HG03064 (cell line): ENCODE data around the gene YJEFN3.

Experiments
- ATAC-seq: cut with Tn5 transposase; IDR thresholded peaks from one replicate; pipeline ENCODE4 v1.9.1; 2021; ENCODE audit warnings: low read depth; ENCODE audit not compliant: unreplicated experiment

The YJEFN3 gene, protein sequence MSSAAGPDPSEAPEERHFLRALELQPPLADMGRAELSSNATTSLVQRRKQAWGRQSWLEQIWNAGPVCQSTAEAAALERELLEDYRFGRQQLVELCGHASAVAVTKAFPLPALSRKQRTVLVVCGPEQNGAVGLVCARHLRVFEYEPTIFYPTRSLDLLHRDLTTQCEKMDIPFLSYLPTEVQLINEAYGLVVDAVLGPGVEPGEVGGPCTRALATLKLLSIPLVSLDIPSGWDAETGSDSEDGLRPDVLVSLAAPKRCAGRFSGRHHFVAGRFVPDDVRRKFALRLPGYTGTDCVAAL

DNA sequence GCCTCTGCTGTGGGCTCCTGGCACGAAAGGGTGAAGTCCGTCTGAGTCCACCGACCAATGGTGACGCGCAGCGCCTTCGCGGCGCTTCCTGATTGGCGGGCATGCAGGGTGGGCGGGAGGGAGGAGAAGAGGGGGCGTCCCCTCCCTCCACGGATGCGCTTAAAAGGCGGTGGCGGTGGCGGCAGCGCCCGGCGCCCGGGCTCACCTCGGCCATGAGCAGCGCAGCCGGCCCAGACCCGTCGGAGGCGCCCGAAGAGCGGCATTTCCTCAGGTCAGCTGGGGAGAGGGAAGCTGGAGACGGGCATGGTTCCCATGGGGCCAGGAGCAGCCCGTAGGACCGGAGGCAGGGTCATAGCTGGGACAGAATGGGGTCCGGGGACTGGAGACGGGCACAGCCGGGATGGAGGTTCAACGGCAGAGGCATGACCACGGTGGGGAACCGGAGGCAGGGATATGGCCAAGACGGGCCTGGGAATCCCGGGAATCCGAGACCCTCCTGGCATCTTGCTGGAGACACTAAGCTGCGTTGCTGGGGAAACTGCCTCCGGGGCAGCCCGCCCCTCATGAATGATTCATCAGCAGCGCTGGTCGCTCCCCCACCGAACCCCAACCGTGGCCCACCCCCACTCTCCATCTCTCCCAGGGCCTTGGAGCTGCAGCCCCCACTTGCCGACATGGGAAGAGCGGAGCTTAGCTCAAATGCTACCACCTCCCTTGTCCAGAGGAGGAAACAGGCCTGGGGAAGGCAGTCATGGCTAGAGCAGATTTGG is at the start of gene YJEFN3:
YJEFN3 (plus strand) TSS at position 191 of the 770 bp plus-strand sequence; CDS start at position 213, 22 bp downstream.
- no peak for ATAC-seq

DNA sequence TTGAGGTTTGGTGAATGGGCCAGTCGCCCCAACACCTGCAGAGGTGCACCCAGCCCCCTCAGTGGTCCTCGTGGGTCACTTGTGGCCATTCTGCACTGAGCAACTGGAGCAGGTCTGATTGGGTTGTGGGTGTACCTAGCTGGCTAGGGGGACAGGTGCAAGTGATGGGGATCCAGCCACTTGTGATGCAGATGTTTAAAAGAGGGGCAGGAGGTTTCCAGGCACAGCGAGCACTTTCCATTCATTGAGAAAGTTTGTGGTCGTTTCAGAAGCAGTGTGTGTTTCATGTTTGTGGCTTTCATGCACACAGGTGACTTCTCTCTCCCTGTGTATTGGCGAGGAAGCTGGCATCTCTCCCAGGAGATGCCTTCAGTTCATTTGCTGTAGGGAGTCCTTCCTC is 48.0 kb upstream of the YJEFN3 start:
- ATAC-seq = no peak

DNA sequence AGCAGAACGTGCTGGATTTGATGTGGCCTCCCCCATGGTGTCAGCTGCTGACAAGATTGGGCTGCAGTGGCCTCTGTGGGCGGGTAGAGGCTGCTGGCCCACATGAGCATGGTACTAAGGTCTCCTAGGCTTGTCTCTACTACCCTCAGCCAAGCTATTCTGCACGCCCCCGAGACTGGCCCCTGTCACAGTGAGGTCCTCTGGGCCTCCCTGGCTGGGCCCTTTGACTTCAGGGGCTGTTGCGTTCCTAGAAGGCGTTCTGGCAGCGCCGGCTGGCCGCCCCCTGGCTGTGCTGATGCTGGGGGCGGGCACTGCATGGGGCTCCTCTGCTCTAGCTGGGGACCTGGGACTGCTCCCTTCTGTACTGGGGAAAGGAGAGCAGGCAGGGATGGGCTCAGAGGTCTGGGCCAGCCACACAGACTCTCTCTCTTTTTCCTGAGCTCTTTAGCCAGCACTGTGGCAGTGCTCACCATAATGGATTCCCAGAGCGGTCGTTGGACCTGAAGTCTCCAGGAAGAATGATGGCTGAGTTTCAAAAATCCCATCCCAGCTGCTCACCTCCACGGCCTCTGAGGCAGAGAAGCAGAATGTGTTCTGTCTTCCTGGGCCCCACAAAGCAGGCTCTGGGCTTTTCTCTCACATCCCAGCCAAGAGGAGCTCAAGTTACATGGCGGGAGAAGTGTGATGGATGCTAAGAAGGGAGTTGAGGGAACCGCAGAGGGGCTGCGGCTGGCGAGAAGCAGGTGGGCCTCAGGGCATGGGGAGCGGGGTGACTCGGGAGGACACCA is 45.7 kb upstream of the YJEFN3 start:
- no peak for ATAC-seq

DNA sequence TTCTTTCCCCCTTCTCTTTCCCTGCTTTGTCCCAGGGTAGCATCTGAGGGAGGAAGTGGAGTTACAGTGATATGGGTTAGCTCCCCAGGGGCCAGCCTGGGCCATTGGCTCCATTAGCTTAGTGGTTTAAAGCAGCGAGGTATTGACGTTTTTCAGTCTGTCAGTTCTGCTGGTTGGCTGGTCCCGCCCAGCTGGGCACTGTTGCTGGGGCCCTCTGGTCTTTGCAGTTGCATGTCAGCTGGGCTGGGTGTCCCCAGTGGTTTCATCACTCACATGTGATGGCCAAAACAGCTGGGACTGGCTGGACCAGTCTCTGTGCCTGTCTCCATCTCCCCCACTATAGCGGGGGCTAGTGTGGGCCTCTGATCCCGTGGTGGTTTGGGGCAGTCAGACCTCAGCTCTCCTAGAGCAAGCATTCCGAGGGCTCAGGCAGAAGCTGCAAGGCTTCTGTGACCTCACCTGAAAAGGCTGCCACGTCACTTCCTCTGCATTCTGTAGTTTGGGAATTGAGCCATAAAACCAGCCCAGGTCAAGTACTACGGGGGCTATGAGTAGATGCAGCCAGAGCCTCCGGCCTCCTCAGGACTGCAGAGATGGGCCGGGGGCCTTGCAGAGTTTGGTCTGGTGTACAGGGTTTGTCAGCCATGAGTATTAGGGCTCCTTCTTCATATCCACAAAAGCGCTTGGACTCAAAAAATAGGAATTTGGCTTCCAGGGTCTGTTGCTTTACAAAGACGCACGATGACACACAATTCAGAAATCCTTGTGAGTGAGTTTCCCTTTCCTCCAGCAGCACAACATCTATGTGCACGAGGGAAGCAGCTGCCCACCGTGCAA is 43.3 kb upstream of the YJEFN3 start:
- no peak for ATAC-seq

DNA sequence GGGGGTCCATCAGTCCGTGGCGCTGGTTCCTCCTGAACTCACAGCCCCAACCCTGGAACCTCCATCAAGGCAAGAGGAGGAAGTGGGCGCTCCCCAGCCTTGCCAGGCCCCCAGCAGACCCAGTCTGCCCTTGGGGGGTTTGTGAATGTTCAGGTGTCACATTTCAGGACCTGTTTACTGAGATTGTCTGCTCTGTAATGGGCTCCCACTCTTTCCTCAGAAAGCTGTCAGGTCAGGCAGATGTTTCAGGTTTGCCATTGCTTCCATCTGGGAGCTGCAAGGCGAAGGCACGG is 42.8 kb upstream of the YJEFN3 start:
- no peak for ATAC-seq

DNA sequence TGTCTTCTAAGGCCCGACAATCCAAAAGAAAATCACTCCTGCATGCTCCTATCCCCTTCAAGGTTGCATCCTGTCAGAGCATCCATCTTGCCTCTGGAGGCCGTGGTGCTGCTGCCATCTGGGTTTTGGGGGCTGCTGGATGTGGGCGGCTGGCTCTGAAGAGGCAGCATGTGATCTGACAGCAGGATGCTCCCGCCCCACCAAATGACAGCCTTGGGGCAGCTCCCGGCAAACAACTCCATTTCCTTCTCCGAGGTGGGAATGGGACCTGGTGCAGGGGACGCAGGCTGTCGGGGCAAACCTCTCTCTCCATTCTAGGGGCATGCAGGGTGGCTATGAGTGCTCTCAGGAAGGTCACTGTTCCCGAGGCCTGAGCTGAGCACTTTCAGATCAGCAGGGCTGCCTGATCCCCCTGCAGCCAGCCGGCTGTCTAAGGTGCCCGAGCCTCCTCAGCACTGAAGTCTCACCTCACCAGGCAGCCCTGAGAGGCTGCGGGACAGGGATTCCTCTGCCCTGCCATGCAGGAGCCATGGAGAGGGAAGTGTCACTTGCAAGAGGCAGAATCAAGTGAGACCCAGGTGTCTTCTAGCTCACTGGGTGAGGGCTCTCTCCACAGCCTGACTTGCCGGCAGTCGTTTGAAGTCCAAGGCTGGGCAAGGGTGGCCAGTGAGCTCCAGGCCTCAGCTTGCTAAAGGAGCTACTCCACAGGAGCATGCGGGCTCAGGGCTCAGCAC is 42.2 kb upstream of the YJEFN3 start:
- no peak for ATAC-seq

DNA sequence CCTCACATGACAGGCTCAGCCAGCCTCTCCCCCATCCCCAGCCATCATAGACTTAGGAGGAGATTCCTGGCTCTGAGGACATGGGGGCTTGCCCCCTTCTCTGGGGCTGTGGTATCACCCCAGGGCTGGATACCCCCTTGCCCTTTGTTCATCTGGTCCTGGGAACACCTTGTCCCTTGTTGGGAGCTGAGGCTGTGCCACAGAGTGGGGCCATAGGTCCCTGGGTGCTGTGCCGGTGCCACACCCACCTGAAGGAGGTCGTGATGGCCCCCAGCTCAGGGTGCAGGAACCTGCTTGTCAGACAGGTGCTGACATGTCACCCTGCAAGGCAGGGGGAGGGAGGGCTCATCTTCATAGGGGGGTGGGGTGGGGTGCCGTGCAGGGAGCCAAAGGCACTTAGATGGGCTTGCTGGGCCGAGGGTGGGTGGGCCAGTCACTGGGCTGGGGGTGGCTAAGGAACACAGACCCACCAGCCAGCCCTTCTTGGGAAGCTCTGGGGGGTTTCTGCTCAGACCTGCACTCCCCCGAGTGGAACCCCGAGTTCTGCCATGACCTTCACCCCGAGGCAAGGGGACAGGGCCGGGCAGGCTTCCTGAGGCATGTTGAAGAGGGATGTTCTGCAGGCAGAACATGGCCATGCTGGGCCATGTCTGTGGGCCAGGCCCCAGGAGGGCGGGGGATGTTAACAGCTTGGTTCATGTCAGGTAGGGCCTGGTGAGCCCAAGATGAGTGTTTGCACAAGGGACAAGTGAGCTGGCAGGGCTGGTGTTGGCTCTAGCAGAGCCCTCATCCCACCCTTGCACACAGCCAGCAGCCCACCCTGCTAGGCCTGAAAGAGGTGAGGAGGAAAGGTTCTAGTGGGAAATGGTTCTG is 41.4 kb upstream of the YJEFN3 start:
- no peak for ATAC-seq

DNA sequence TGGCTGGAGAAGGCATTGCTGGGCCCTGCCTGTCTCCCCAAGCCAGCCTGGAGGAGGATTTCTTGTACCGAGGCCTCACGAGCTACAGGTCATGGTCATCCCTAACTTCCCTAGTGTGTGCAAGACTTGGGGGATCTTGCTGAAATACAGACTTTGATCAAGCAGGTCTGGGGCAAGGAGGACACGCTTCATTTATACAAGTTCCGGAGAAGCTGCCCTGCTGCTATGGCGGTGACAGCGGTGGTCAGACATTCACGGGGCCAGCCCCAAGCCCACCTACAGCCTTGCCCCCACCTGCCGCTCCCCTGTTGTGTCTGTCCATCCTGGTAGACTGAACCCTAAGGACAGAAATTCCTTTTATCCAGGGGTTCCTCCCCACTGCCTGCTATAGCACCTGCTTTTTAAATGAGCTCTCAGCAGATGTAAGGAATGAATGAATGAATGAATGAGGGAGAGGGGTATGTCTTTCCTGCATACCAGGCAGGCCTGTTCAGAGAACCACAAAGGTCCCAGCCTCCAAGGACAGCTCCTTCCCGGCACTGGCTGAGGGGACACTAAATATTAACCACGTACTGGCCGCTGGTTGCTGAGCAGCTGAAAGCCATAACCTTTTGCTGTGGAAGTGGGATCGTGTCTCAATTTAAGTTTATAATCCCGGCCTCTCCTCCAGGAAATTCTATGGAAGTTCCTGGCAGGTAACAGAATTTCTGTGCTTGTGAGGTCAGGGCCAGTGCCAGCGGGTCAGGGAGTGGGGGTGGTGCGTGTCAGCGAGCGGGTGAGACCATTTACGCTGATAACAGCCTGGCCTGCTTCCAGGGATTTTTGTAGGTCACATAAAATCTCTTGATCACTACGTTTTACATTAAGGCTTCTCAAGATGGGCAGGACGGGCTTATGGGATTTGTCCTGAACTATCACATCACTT is 40.5 kb upstream of the YJEFN3 start:
- no peak for ATAC-seq

DNA sequence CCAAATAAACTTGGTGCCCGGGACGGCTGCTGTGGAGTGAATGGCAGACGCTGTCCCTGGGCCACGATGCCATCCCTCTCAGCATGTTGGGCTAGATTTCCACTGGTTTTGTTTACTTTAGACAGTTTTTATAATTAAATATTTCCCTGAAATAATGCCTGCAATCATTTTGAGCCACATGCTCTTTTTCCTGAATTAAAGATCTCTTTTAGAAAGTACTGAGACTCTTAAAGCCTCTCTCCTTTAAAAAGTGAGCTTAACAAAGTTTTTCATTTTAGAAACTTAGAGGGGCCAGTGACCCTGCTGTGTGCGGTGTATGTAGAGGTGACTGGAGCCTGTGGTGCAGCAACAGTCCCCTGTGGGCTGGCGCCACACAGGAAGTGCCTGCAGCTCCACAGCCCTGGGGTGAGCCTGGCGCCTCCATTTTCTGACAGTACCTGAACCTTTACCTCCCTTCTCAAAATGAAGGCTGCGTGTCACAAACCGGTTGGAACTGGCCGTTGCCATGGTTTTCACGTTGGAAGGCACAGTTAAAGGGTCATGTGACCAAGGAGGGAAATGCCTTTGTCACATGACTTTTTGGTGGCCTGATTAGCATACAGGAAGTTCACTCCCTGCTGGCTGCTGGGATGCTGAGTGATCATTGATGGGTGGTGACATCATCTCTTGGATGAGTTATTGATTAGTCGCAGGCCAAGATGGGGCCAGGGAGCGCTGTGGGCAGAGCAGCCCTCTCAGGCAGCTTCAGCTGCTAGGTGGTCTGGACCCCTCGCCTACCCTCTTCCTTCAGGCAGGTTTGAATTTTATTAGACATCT is 39.6 kb upstream of the YJEFN3 start:
- no peak for ATAC-seq

DNA sequence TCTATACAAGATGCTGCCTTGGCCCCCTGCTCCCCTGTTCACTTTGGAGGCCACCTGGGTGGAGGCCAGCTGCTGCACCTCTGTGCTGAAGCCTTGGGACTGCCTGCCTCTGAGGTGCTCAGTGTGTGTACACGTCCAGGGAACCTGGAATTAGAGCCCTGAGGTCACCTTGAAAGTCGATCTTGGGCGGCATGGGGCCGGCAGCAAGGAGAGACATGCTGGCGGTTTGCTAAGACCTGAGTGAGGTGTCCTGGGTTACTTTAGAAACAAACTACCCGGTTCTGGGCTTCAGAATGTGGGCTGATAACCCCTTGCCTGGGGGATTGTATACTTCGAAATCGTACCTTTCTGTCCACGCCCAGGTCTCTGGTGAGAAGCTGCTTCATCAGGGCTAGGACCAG is 38.9 kb upstream of the YJEFN3 start:
- no peak for ATAC-seq

DNA sequence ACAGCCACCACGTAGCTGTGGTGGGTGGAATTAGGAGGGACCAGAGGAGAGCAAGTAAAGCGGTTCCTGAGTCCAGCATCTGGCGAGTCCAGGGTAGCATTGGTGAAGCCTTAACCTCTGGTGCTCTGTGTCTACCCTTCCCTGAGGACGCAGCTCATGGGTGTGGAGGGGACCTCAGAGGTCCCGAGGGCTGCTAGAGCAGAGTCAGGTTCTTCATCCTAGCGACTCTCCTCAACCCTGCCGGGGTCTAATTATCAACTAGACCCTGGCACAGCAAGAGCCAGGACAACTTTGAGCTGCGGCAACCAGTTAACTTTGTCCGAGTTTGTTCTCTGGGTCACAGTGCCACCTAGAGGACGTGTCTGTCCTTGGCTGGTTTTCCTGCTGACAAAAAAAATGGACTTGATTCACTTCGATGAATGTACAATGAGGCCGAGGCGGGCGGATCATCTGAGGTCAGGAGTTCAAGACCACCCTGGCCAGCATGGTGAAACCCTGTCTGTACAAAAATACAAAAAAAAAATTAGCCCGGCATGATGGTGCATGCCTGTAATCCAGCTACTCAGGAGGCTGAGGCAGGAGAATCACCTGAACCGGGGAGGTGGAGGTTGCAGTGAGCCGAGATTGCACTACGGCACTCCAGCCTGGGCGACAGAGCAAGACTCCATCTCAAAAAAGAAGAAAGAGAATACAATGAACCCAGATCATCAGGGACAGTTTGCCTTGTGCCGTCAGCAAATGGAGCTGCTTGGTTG is 38.3 kb upstream of the YJEFN3 start:
- ATAC-seq = no peak

DNA sequence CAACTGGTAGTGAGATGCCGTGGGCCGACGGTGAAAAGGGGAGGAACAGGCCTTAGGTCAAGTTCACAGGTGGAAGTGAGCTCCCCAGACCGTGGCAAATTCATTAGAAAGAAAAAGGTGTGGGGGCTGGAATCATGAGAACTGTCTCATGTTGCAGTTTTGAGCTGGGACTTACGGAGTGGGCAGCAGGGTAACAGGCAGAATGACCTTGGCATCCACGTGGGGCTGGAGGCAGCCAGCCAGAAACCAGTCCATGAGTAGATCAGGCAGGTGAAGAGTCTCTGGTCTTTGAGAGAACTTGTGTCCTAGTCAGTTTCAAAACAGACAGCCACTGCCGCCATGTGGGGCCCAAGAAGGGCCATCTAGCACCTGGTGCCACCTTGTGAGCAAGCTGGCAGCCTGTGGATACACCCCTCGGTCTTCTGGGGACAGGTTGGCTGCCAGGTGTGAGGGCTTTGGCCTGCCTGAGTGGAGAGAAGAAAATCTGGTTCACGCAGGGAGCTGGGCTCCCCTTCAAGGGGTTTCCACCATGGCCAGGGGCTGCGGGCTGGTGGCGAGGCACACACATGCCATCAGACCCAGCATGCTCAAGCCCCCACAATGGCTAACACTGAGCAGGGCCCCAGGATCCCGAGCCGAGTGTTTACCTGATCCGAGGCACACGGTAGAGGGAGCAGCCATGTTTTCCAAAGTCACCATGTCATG is 37.2 kb upstream of the YJEFN3 start:
- ATAC-seq = no peak

DNA sequence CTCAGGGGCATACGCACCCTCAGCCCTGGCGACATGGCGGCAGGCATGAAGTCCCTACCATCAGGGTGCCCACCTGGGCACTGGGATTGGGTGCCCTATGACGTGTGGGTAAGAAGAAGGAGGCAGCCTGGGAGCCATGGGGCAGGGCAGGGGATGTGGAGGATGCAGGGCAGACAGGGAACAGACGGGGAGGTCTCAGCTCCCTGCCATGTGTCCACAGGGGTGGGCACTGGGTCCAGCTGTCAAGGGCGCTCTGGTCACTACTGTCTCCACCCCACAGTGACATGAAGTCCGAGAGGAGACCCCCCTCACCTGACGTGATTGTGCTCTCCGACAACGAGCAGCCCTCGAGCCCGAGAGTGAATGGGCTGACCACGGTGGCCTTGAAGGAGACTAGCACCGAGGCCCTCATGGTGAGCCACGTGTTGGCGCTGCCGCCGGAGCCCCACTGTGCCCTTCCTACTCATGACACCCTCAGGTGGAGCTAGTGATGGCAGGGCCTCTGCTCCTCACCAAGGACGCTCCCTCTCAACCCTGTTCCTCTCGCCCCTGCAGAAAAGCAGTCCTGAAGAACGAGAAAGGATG is 36.6 kb upstream of the YJEFN3 start:
- no peak for ATAC-seq

DNA sequence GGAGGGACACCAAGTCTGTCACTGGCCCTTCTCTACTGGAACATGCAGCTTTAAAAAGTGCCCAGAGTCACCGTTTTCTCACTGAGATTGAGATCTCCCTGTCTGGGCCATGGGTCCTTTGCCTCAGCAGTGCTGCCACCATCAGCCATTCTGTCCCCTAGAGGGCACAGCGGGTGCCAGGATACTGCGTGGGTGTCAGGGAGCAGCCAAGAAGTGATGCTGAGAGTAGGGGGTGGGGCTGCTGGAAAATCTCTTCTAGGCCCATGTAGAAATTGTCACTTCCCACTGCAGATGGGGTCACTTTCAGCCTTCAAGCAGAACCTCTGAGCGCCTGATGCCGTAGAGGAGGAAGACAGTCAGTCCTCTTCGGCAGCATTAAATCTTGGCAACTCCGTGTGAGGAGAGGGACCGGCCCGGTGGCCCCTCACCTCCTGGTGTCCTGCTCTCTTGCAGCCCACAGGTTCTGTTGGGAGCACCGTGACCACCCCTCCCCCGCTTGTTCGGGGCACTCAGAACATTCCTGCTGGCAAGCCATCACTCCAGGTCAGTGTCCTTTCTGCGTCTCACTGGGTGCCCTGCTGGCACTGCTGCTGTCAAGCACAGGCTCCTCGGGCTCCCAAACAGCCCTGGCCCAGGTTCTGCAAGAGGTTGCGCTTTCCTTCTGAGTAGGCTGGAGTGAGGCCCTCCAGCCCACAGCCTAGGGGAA is 34.7 kb upstream of the YJEFN3 start:
- ATAC-seq = no peak
